H1 (cell line): ENCODE data around the gene BBX. TPM values are rescaled to one million over a fixed set of nuclear protein-coding genes. Genes with fewer than 3 reads are reported as not detected.

Experiments used
- CTCF ChIA-PET: fragments of 300-600 bp; sonication (Branson Sonifier 250); formaldehyde crosslinking; loops from one replicate; lab custom pipeline; 2021; ENCODE audit not compliant: partially characterized antibody; lab: Charles Lee
- POLR2A ChIA-PET: fragments of 300-600 bp; sonication (Branson Sonifier 250); formaldehyde crosslinking; loops from one replicate; lab custom pipeline; 2021; ENCODE audit warnings: inconsistent platforms; ENCODE audit not compliant: partially characterized antibody; lab: Charles Lee
- DNase-seq, 2 experiments: peaks; one replicate each; pipeline versions ENCODE4 v3.0.0 to v3.0.0-alpha.2; 2010 to 2022; ENCODE audit warnings: low spot score in 2 of 2, low read depth in 1 of 2, mixed read lengths in 1 of 2
- FAIRE-seq: peaks from 2 replicates; lab custom pipeline; 2011; peaks lifted over from hg19 to GRCh38; lab: Jason Lieb, UNC
- H2AFZ ChIP-seq: 2 replicates; pipeline ENCODE4 v1.8.1; 2012; ENCODE audit warnings: low read length, inconsistent platforms
- H2AK5ac ChIP-seq: 2 replicates; pipeline ENCODE4 v1.6.1; 2013; ENCODE audit warnings: low read depth, low read length
- H2BK120ac ChIP-seq: replicated peaks from 2 replicates; pipeline ENCODE3; 2013; ENCODE audit warnings: low read depth, low read length, inconsistent platforms
- H2BK12ac ChIP-seq: 2 replicates; pipeline ENCODE4 v1.6.1; 2013; ENCODE audit warnings: low read depth, low read length
- H2BK15ac ChIP-seq: 2 replicates; pipeline ENCODE4 v1.6.1; 2013; ENCODE audit warnings: low read length
- H2BK20ac ChIP-seq: 2 replicates; pipeline ENCODE4 v1.6.1; 2013; ENCODE audit warnings: low read length
- H2BK5ac ChIP-seq: 2 replicates; pipeline ENCODE4 v1.6.1; 2013; ENCODE audit warnings: low read depth, low read length
- H3K14ac ChIP-seq: 2 replicates; pipeline ENCODE4 v1.6.1; 2013; ENCODE audit warnings: inconsistent platforms; ENCODE audit not compliant: insufficient read length
- H3K18ac ChIP-seq: 2 replicates; pipeline ENCODE4 v1.6.1; 2013; ENCODE audit warnings: low read length; ENCODE audit errors: extremely low read depth
- H3K23ac ChIP-seq: 2 replicates; pipeline ENCODE4 v1.6.1; 2013; ENCODE audit warnings: inconsistent platforms; ENCODE audit not compliant: insufficient read length
- H3K23me2 ChIP-seq: 2 replicates; pipeline ENCODE4 v1.6.1; 2013; ENCODE audit warnings: low read depth, low read length
- H3K27ac ChIP-seq: 2 replicates; pipeline ENCODE4 v1.6.1; 2011; ENCODE audit warnings: low read depth, low read length, inconsistent platforms
- H3K27me3 ChIP-seq, 4 experiments: replicated peaks in 1 of 4; 1 replicate in 1 of 4; 2 replicates in 3 of 4; pipeline versions ENCODE4 v1.6.1 to v1.8.1; 2011 to 2013; ENCODE audit warnings: low read length in 3 of 4, mild to moderate bottlenecking in 3 of 4, inconsistent platforms in 2 of 4, mixed read lengths in 2 of 4, moderate library complexity in 1 of 4; ENCODE audit not compliant: control insufficient read depth in 3 of 4, insufficient read depth in 3 of 4; ENCODE audit errors: extremely low read depth in 1 of 4
- H3K36me3 ChIP-seq, 4 experiments: 2 replicates each; pipeline versions ENCODE4 v1.6.1 to v1.8.1; 2011 to 2013; ENCODE audit warnings: mild to moderate bottlenecking in 4 of 4, low read length in 3 of 4, moderate library complexity in 2 of 4, control low read depth in 1 of 4, inconsistent platforms in 1 of 4; ENCODE audit not compliant: insufficient read depth in 4 of 4, control insufficient read depth in 2 of 4
- H3K4ac ChIP-seq: replicated peaks from 2 replicates; pipeline ENCODE3; 2013; ENCODE audit warnings: low read length, low read depth, mixed read lengths, inconsistent platforms; ENCODE audit not compliant: insufficient read length
- H3K4me1 ChIP-seq, 4 experiments: replicated peaks in 1 of 4; 1 replicate in 1 of 4; 2 replicates in 3 of 4; pipeline versions ENCODE4 v1.6.1 to v1.8.1; 2011 to 2013; ENCODE audit warnings: low read length in 3 of 4, inconsistent platforms in 2 of 4, mixed read lengths in 1 of 4; ENCODE audit not compliant: insufficient read depth in 4 of 4, control insufficient read depth in 3 of 4
- H3K4me2 ChIP-seq, 2 experiments: 2 replicates each; pipeline versions ENCODE4 v1.6.1 to v1.8.1; 2011 to 2013; ENCODE audit warnings: low read depth in 2 of 2, low read length in 2 of 2, control low read depth in 1 of 2, inconsistent platforms in 1 of 2, mild to moderate bottlenecking in 1 of 2; ENCODE audit not compliant: insufficient read depth in 1 of 2
- H3K4me3 ChIP-seq, 4 experiments: fragments of 200-600, 300-600 bp in 1 of 4; sonication (generic), shearing (Covaris generic), sonication (Bioruptor Twin) in 1 of 4; 2 replicates each; pipeline versions ENCODE4 v1.5.1 to v1.8.1; 2011 to 2016; ENCODE audit warnings: low read length in 4 of 4, low read depth in 3 of 4, control low read depth in 2 of 4, inconsistent platforms in 2 of 4, mild to moderate bottlenecking in 2 of 4, mixed read lengths in 1 of 4, moderate library complexity in 1 of 4; ENCODE audit not compliant: insufficient read depth in 2 of 4; ENCODE audit errors: extremely low read depth in 1 of 4
- H3K56ac ChIP-seq: replicated peaks from 2 replicates; pipeline ENCODE3; 2013; ENCODE audit warnings: low read depth, mild to moderate bottlenecking, mixed read lengths, low read length, inconsistent platforms; ENCODE audit not compliant: insufficient read length
- H3K79me1 ChIP-seq: 2 replicates; pipeline ENCODE4 v1.6.1; 2013; ENCODE audit warnings: low read depth, low read length, control low read depth
- H3K79me2 ChIP-seq, 2 experiments: 2 replicates each; pipeline versions ENCODE4 v1.6.1 to v1.8.1; 2012 to 2013; ENCODE audit warnings: low read length in 2 of 2, mild to moderate bottlenecking in 2 of 2, inconsistent platforms in 1 of 2; ENCODE audit not compliant: insufficient read depth in 2 of 2, control insufficient read depth in 1 of 2
- H3K9ac ChIP-seq, 4 experiments: replicated peaks in 1 of 4; 1 replicate in 1 of 4; 2 replicates in 3 of 4; pipeline versions ENCODE4 v1.6.1 to v1.8.1; 2011 to 2013; ENCODE audit warnings: low read depth in 3 of 4, low read length in 3 of 4, control low read depth in 2 of 4, mild to moderate bottlenecking in 2 of 4, moderate library complexity in 2 of 4, inconsistent platforms in 1 of 4; ENCODE audit errors: extremely low read depth in 1 of 4
- H3K9me3 ChIP-seq, 2 experiments: 2 replicates each; pipeline versions ENCODE4 v1.6.1 to v1.8.1; 2012 to 2013; ENCODE audit warnings: mild to moderate bottlenecking in 2 of 2, moderate library complexity in 2 of 2, control low read depth in 1 of 2, inconsistent platforms in 1 of 2, low read depth in 1 of 2, low read length in 1 of 2, mixed read lengths in 1 of 2; ENCODE audit not compliant: insufficient read depth in 2 of 2
- H4K20me1 ChIP-seq, 2 experiments: replicated peaks in 1 of 2; 2 replicates each; pipeline versions ENCODE3 to v1.8.1; 2011 to 2013; ENCODE audit warnings: inconsistent platforms in 2 of 2, low read length in 2 of 2, mild to moderate bottlenecking in 1 of 2; ENCODE audit not compliant: insufficient read depth in 2 of 2, control insufficient read depth in 1 of 2
- H4K5ac ChIP-seq: 2 replicates; pipeline ENCODE4 v1.6.1; 2013; ENCODE audit warnings: low read length, low read depth, mixed read lengths, inconsistent platforms; ENCODE audit not compliant: insufficient read length
- H4K8ac ChIP-seq: 2 replicates; pipeline ENCODE4 v1.8.0; 2013; ENCODE audit warnings: mild to moderate bottlenecking, moderate library complexity, low read length, inconsistent platforms; ENCODE audit not compliant: insufficient read depth; ENCODE audit errors: extremely low read depth
- H4K91ac ChIP-seq: replicated peaks from 2 replicates; pipeline ENCODE3; 2013; ENCODE audit warnings: low read length, mixed read lengths, inconsistent platforms; ENCODE audit not compliant: insufficient read length
- CHD2 ChIP-seq: IDR thresholded peaks from 2 replicates; pipeline ENCODE4 v1.6.1; 2012; ENCODE audit warnings: low read length, improper control_type of control experiment
- EP300 ChIP-seq, 2 experiments: IDR thresholded peaks; 1 replicate in 1 of 2; 2 replicates in 1 of 2; pipeline ENCODE4 v1.6.1; 2011 to 2012; ENCODE audit warnings: low read depth in 2 of 2, low read length in 2 of 2, mild to moderate bottlenecking in 2 of 2, borderline replicate concordance in 1 of 2, inconsistent platforms in 1 of 2, moderate library complexity in 1 of 2
- SIN3A ChIP-seq, 2 experiments: IDR thresholded peaks in 1 of 2; conservative IDR thresholded peaks in 1 of 2; 2 replicates each; pipeline ENCODE4 v1.6.1; 2011 to 2012; ENCODE audit warnings: low read length in 2 of 2, improper control_type of control experiment in 1 of 2, low read depth in 1 of 2, mild to moderate bottlenecking in 1 of 2
- SIX5 ChIP-seq: IDR thresholded peaks from 2 replicates; pipeline ENCODE4 v1.6.1; 2011; ENCODE audit warnings: mild to moderate bottlenecking, low read depth, low read length
- WGBS, 2 experiments: shearing (Covaris generic) in 1 of 2; methylation state at CpG; one replicate each; pipeline versions ENCODE4 v1.1.6 to v1.1.7; 2013 to 2015; ENCODE audit warnings: low lambda C conversion rate in 2 of 2, mixed read lengths in 2 of 2, inconsistent platforms in 1 of 2, low coverage in 1 of 2, missing lambda C conversion rate in 1 of 2; ENCODE audit not compliant: insufficient replicate concordance in 2 of 2, insufficient coverage in 1 of 2, insufficient read length in 1 of 2; ENCODE audit errors: extremely low coverage in 1 of 2, missing lambda C conversion rate in 1 of 2; 5-methylcytosine and 5-hydroxymethylcytosine counted together
- polyA plus RNA-seq, 7 experiments: library from polyadenylated mRNA; depleted of rRNA in 3 of 7; stranded (reverse) in 5 of 7; unstranded in 2 of 7; fragments of >200 nt in 5 of 7; fragments of 200-250 nt in 2 of 7; gene quantifications; 1 replicate in 5 of 7; 2 replicates in 1 of 7; 4 replicates in 1 of 7; pipeline versions ENCODE4 v1.2.1 to v1.2.3, GENCODE V29; 2011 to 2013; ENCODE audit warnings: missing spikeins in 2 of 7, mixed read lengths in 2 of 7
- total RNA-seq: library from RNA; stranded (reverse); fragmentation: NEBNext Ultra II Directional; extraction: Animal tissue kit (Norgen Biotek cat#: 25700); gene quantifications from 2 replicates; pipeline ENCODE4 v1.2.1, GENCODE V29; 2021

Gene BBX
- total and polyA plus RNA-seq, 2 of the 8 experiments (the other 6 are each of a cell fraction or from before 2014, with no cell fraction given) = 11.0 to 42.5 TPM

GRCh38 chr3:107560166-107560565 lies 37.4 kb downstream of the BBX start:
- Histone ChIP-seq H4K8ac (no peak overlapping the region), H4K91ac (no peak overlapping the region), H3K9ac (no peak overlapping the region), H2BK12ac (no peak overlapping the region), H3K27me3 (no peaks in the 10 kb centered on the region), H3K4me1 (no peaks in the 10 kb centered on the region), H3K79me1 (peaks cover 3% of the 10 kb centered on the region), H2BK5ac (no peak overlapping the region), H4K5ac (no peak overlapping the region), H2BK20ac (no peak overlapping the region), H2BK15ac (no peak overlapping the region), H3K4me3 (no peak overlapping the region), H3K14ac (no peak overlapping the region), H3K9me3 (no peaks in the 10 kb centered on the region), H3K4ac (no peak overlapping the region), H2AK5ac (no peak overlapping the region), H4K20me1 (no peaks in the 10 kb centered on the region), H3K27ac (no peak overlapping the region), H2BK120ac (no peak overlapping the region), H3K4me2 (no peak overlapping the region), H2AFZ (no peak overlapping the region), H3K79me2 (peaks cover 0 to 26% of the 10 kb centered on the region in 2 experiments; a peak in 1 of 4 replicates), H3K23ac (no peak overlapping the region), H3K23me2 (no peaks in the 10 kb centered on the region), H3K56ac (no peak overlapping the region), H3K36me3 (no peaks in the 10 kb centered on the region), H3K18ac (no peak overlapping the region)
- DNase-seq = no peak
- CTCF ChIA-PET = interaction anchor here (0.6 to 3.9 kb wide), 5 partner anchors 16 to 1035 kb away, joined by 3 to 11 read pairs (median 4); no protein-coding TSS in a partner anchor
- TF ChIP-seq SIN3A (conservative IDR thresholded peaks at IDR 0.05 in 1 of 2, IDR thresholded peaks at IDR 0.05 in 1 of 2; ENCODE audit: low read depth in 1 of 2, low read length in 2 of 2) = no peak
- no peak for TF ChIP-seq EP300 (IDR thresholded peaks at IDR 0.05; ENCODE audit: borderline replicate concordance in 1 of 2, low read depth in 2 of 2, low read length in 2 of 2)
- TF ChIP-seq CHD2 = no peak
- TF ChIP-seq SIX5 = no peak
- WGBS, 2 experiments = 29% methylated on average over 1 of the region's 1 CpG; no CpG with 5 or more reads in 1 of the 2 experiments
- no peak for FAIRE-seq
- POLR2A ChIA-PET = no interaction called here
